Activated CD4-positive, alpha-beta memory T cell treated with anti-CD3 and anti-CD28 coated beads, Interleukin-2, amount 10 ng/mL, durations not matched to agents 7 days and 5 days (primary cell): ENCODE measurements around the gene TRIM44. TPM values are rescaled to one million over a fixed set of nuclear protein-coding genes. Genes with fewer than 3 reads are reported as not detected.
"Not testable (repeated sequence)": the region's sequence is repeated elsewhere in the genome, so short reads cannot be mapped to it uniquely, and the experiment has no call there.

Experiments used
- CTCF ChIA-PET: fragments of 350-600 bp; sonication (Branson Sonifier 250); formaldehyde crosslinking; loops from one replicate; lab custom pipeline; 2021; ENCODE audit warnings: antibody characterized with exemption, inconsistent platforms; lab: Charles Lee
- POLR2A ChIA-PET: fragments of 350-600 bp; sonication (Branson Sonifier 250); formaldehyde crosslinking; loops from one replicate; lab custom pipeline; 2021; ENCODE audit warnings: antibody characterized with exemption; lab: Charles Lee
- DNase-seq: peaks from one replicate; pipeline ENCODE4 v3.0.0-alpha.2; 2020
- H3K27ac Mint-ChIP-seq: one replicate; pipeline ENCODE4 v1.8.0; 2021; ENCODE audit warnings: mild to moderate bottlenecking, mixed read lengths
- H3K27me3 Mint-ChIP-seq: one replicate; pipeline ENCODE4 v1.8.0; 2021; ENCODE audit warnings: mixed read lengths
- H3K36me3 Mint-ChIP-seq: one replicate; pipeline ENCODE4 v1.8.0; 2021; ENCODE audit warnings: low read depth, mixed read lengths
- H3K4me1 Mint-ChIP-seq: one replicate; pipeline ENCODE4 v1.8.0; 2021; ENCODE audit warnings: mixed read lengths
- H3K4me3 Mint-ChIP-seq: one replicate; pipeline ENCODE4 v1.8.0; 2021; ENCODE audit warnings: mild to moderate bottlenecking, mixed read lengths
- H3K9me3 Mint-ChIP-seq: one replicate; pipeline ENCODE4 v1.8.0; 2021; ENCODE audit warnings: mixed read lengths
- total RNA-seq, 2 experiments: library from RNA; stranded (reverse); gene quantifications; one replicate each; pipeline ENCODE4 v1.2.3, GENCODE V29; 2021

The TRIM44 gene
- total RNA-seq, 2 experiments from 2014 or later: 17.7 to 20.8 TPM

DNA sequence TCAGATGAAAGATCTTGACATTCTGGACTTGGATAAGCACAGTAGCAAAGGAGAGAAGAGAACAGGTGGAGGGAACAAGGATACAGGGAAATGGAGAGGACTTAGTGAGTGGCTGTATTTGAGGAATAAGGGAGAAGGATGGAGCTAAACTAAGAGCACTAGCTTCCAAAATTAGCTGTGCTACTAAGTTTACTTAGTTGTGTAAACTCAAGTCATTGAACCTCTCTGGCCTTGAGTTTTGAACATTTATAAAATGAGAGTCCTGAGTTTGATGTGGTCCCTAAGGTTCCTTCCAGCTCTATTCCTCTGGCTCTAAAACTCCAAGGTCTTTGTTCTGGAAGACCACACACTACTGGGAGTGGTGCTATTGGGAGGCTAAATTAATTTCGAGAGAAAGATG is 100.7 kb downstream of the TRIM44 start:
- ChIA-PET POLR2A (no interaction called here), CTCF (no interaction called here)
- no peaks in the 10 kb centered on the region for H3K4me1 Mint-ChIP-seq
- no peaks in the 10 kb centered on the region for H3K27me3 Mint-ChIP-seq
- no peak overlapping the region for H3K4me3 Mint-ChIP-seq
- no peak for DNase-seq
- H3K9me3 Mint-ChIP-seq: peaks cover 3% of the 10 kb centered on the region
- H3K27ac Mint-ChIP-seq: no peak overlapping the region
- H3K36me3 Mint-ChIP-seq: peaks cover 4% of the 10 kb centered on the region

DNA sequence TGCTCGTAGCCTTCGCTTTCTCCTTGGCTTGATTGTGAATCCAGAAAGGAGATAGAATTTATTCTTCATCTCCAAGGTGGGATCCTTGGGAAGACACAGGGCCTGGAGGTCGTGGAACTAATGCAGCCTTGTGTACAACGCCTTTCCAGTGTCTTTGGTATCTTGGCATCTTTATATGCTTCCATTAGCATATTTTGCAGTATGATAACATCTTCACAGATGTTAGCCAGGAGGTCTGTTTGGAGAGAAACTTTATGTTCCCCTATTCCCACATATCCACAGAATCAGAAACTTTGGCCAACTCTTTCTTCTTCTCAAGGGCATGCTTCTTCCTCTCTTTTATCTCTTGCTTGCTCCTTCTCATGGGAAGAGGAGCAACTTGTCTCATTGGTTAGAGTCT is 101.2 kb downstream of the TRIM44 start:
- CTCF ChIA-PET: no interaction called here
- POLR2A ChIA-PET: no interaction called here
- H3K9me3 Mint-ChIP-seq: peaks cover 3% of the 10 kb centered on the region
- H3K27me3 Mint-ChIP-seq: no peaks in the 10 kb centered on the region
- H3K27ac Mint-ChIP-seq: no peak overlapping the region
- no peak overlapping the region for H3K4me3 Mint-ChIP-seq
- no peaks in the 10 kb centered on the region for H3K4me1 Mint-ChIP-seq
- H3K36me3 Mint-ChIP-seq: peaks cover 4% of the 10 kb centered on the region
- DNase-seq: no peak

DNA sequence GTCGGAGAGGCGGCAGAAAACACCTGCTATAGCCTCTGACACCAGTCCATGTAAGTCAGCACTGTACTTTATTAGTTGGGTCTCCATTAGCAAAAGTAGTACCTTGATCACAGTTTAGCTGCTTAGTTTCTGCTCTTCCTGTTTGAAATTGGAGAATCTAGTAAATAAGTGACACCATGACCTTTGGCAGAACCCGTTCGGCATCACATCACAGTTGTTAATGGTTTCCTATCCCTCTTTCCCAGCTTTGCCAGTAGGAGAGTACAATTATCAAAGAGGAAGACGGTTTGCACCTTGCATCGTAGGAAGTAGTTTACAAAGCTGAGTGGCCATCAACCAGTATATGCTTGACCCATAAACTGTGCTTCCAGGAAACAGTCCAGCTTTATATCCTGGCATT is 101.8 kb downstream of the TRIM44 start:
- DNase-seq: no peak
- no peak overlapping the region for H3K27ac Mint-ChIP-seq
- peaks cover 5% of the 10 kb centered on the region for H3K9me3 Mint-ChIP-seq
- peaks cover 4% of the 10 kb centered on the region for H3K36me3 Mint-ChIP-seq
- H3K4me3 Mint-ChIP-seq: no peak overlapping the region
- POLR2A ChIA-PET: no interaction called here
- CTCF ChIA-PET: no interaction called here
- no peaks in the 10 kb centered on the region for H3K4me1 Mint-ChIP-seq
- H3K27me3 Mint-ChIP-seq: no peaks in the 10 kb centered on the region

DNA sequence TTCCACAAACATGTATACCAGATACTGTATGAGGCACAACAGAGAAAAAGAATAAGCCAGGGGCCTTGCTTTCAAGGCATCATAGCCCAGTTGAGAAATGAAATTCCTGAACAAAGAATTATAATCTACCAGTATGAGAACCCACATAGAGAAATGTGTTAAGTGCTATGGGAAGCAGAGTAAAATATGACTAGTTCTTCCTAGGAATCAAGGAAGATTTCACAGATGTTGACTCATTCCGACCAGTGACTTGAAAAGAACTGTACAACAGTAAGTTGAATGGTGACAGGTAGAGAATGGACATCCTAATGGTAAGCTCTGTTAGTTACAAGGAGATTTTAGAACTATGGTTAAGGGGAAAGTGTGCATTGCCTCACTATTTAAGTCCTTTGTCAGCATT is 102.6 kb downstream of the TRIM44 start:
- Mint-ChIP-seq H3K27ac (no peak overlapping the region), H3K4me1 (no peaks in the 10 kb centered on the region), H3K4me3 (no peak overlapping the region), H3K9me3 (peaks cover 5% of the 10 kb centered on the region), H3K36me3 (peaks cover 4% of the 10 kb centered on the region), H3K27me3 (no peaks in the 10 kb centered on the region)
- POLR2A ChIA-PET: no interaction called here
- DNase-seq: no peak
- CTCF ChIA-PET: no interaction called here

DNA sequence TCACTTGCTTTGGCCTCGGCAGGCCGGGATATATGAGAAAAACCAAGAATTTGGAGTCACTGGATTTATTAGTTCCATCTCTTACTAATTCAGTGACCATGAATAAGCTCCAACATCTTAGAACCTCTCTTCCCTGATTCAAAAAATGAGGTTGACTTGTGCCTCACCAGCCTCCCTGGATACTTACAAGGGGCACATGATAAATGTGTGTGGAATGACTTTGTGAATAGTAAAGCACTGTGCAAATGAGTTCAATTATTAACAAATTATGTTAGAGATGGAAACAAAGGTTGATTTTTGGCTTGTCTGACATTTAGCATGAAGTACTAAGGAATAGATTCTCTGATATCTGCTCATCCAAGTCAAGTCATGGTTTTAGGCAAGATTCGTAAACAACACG is 104.1 kb downstream of the TRIM44 start:
- CTCF ChIA-PET: no interaction called here
- Mint-ChIP-seq H3K36me3 (peaks cover 4% of the 10 kb centered on the region), H3K4me1 (no peaks in the 10 kb centered on the region), H3K27me3 (no peaks in the 10 kb centered on the region), H3K4me3 (no peak overlapping the region), H3K9me3 (peaks cover 10% of the 10 kb centered on the region), H3K27ac (no peak overlapping the region)
- no peak for DNase-seq
- POLR2A ChIA-PET: no interaction called here

DNA sequence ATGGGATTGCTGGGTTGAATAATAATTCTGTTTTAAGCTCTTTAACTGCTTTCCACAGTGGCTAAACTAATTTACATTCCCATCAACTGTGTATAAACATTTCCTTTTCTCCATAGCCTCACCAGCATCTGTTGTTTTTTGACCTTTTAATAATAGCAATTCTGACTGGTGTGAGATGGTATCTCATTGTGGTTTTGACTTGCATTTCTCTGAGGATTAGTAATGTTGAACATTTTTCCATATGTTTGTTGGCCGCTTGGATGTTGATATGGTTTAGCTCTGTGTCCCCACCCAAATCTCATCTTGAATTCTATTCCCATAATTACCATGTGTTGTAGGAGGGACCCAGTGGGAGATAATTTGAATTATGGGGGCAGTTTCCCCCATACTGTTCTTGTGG is 107.8 kb downstream of the TRIM44 start:
- DNase-seq, H3K27me3 Mint-ChIP-seq, H3K27ac Mint-ChIP-seq, H3K4me3 Mint-ChIP-seq, CTCF ChIA-PET, H3K4me1 Mint-ChIP-seq, POLR2A ChIA-PET, H3K36me3 Mint-ChIP-seq: not testable (repeated sequence)
- H3K9me3 Mint-ChIP-seq: peaks cover 12% of the 10 kb centered on the region

DNA sequence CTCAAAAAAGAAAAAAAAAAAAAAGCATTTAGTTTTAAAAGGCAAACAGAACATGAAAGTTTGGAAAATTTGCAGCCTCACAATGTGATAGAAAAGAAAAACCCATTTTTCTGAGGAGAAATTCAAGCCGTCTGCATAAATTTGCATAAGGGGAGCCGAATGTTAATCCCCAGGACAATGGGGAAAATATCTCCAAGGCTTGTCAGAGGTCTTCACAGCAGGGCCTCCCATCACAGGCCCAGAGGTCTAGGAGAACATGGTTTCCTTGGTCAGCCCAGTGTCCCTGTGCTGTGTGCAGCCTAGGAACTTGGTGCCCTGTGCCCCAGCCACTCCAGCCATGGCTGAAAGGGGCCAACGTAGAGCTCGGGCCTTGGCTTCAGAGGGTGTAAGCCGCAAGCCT is 109.1 kb downstream of the TRIM44 start:
- ChIA-PET POLR2A (no interaction called here), CTCF (no interaction called here)
- peaks cover 15% of the 10 kb centered on the region for H3K9me3 Mint-ChIP-seq
- no peak overlapping the region for H3K27ac Mint-ChIP-seq
- H3K4me3 Mint-ChIP-seq: no peak overlapping the region
- DNase-seq: no peak
- no peaks in the 10 kb centered on the region for H3K4me1 Mint-ChIP-seq
- no peaks in the 10 kb centered on the region for H3K36me3 Mint-ChIP-seq
- no peaks in the 10 kb centered on the region for H3K27me3 Mint-ChIP-seq

DNA sequence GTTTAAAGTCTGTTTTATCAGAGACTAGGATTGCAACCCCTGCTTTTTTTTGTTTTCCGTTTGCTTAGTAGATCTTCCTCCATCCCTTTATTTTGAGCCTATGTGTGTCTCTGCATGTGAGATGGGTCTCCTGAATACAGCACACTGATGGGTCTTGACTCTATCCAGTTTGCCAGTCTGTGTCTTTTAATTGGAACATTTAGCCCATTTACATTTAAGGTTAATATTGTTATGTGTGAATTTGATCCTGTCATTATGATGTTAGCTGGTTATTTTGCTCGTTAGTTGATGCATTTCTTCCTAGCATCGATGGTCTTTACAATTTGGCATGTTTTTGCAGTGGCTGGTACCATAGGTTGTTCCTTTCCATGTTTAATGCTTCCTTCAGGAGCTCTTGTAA is 114.7 kb downstream of the TRIM44 start:
- H3K27ac Mint-ChIP-seq, DNase-seq, H3K4me1 Mint-ChIP-seq, H3K27me3 Mint-ChIP-seq, H3K4me3 Mint-ChIP-seq, POLR2A ChIA-PET, CTCF ChIA-PET, H3K36me3 Mint-ChIP-seq: not testable (repeated sequence)
- peaks cover 19% of the 10 kb centered on the region for H3K9me3 Mint-ChIP-seq

DNA sequence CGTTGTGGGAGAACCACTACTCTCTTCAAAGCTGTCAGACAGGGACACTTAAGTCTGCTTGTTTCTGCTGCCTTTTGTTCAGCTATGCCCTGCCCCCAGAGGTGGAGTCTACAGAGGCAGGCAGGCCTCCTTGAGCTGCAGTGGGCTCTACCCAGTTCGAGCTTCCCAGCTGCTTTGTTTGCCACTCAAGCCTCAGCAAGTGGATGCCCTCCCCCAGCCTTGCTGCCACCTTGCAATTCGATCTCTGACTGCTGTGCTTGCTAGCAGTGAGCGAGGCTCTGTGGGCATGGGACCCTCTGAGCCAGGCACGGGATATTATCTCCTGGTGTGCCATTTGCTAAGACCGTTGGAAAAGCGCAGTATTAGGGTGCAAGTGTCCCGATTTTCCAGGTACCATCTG is 116.4 kb downstream of the TRIM44 start:
- POLR2A ChIA-PET, H3K4me1 Mint-ChIP-seq, H3K4me3 Mint-ChIP-seq, CTCF ChIA-PET, H3K27me3 Mint-ChIP-seq, H3K27ac Mint-ChIP-seq, H3K36me3 Mint-ChIP-seq, DNase-seq: not testable (repeated sequence)
- peaks cover 13% of the 10 kb centered on the region for H3K9me3 Mint-ChIP-seq

DNA sequence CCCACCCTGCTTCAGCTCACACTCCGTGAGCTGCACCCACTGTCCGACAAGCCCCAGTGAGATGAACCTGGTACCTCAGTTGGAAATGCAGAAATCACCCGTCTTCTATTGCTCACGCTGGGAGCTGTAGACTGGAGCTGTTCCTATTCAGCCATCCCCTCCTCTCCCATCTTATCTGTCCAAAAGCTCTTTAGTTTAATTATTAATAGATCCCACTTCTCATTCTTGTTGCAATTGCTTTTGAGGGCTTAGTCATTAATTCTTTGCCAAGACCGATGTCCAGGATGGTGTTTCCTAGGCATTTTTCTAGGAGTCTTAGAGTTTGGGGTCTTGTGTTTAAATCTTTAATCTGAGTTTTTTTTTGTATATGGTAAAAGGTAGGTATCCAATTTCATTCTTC is 116.8 kb downstream of the TRIM44 start:
- no peak overlapping the region for H3K27ac Mint-ChIP-seq
- POLR2A ChIA-PET: no interaction called here
- DNase-seq: no peak
- peaks cover 4% of the 10 kb centered on the region for H3K4me1 Mint-ChIP-seq
- no peaks in the 10 kb centered on the region for H3K27me3 Mint-ChIP-seq
- H3K36me3 Mint-ChIP-seq: no peaks in the 10 kb centered on the region
- no peak overlapping the region for H3K4me3 Mint-ChIP-seq
- peaks cover 13% of the 10 kb centered on the region for H3K9me3 Mint-ChIP-seq
- CTCF ChIA-PET: no interaction called here

DNA sequence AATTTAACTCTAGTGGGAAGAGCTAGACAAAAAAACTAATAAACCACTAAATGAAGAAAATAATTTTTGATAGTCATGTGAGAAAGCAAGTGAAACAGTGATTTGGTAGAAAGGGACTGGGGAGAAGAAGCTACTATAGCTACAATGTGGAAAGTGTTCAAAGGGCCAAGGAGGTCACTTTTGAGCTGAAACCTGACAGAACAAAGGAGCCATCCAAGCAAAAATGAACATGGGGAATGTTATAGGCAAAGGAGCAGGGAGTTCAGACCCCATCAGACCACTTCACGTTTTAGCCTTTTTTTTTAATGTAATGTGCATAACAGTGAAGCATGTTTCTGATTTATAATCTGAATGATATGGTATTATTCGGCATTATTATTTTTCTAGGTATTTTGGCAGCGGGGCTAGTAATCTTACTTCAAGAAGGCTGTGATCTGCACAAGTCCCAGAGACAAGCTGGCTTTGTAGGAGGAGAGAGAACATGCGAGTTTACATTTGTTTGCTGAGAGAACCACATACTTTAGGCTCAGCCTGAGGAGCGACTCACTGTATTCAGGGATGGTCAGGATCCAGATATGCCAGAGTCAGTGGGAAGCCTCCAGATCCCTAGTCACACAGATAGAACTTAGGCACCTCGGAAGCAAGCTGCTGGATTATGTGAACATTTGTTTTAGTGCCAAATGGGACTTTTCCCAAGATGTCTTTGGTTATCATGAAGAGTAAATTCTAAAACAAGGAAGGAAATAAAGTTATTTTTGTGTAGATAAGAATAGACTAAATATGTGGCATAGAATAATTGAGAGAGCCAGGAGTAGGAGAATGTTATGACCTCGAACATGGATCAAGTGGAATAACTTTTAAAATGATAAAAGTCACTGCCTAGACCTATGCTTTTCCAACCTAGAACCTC is 118.6 kb downstream of the TRIM44 start:
- H3K4me3 Mint-ChIP-seq: no peak overlapping the region
- H3K4me1 Mint-ChIP-seq: peaks cover 13% of the 10 kb centered on the region
- no peaks in the 10 kb centered on the region for H3K36me3 Mint-ChIP-seq
- POLR2A ChIA-PET: no interaction called here
- peaks cover 13% of the 10 kb centered on the region for H3K9me3 Mint-ChIP-seq
- CTCF ChIA-PET: interaction anchor here (1.0 kb wide), 1 partner anchor 41 kb away, joined by 3 read pairs; no protein-coding TSS in a partner anchor
- H3K27me3 Mint-ChIP-seq: no peaks in the 10 kb centered on the region
- H3K27ac Mint-ChIP-seq: no peak overlapping the region
- DNase-seq: no peak

DNA sequence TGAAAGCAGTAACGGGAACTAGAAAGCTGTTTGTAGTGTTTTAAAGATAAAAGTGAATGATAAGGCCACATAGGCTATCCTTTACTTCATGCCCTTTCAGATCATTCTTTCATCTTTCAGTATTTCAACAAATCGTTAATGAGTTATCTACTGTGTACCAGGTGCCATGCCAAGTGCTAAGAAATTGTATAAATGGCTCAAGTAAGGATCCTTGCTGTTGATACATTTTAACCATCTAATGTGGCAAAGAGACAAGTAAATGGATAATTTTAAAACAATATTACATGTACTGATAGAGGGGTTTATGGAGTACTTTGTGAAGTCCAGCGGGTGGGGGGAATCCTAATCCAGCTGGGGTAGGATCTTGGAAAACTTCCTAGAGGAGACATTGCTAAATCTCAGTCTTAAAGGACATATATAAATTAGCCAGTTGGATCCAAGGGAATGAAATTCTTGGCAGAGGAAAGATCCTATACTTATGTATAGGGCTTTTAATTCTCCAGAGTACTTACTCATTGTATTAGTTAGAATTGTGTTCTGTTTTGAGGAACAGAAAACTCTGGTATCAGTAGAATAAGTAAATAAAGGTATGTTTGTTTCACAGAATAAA is 119.4 kb downstream of the TRIM44 start:
- no peak overlapping the region for H3K27ac Mint-ChIP-seq
- peaks cover 11% of the 10 kb centered on the region for H3K9me3 Mint-ChIP-seq
- no peak overlapping the region for H3K4me3 Mint-ChIP-seq
- ChIA-PET POLR2A (no interaction called here), CTCF (interaction anchor here (1.0 kb wide), 1 partner anchor 40 kb away, joined by 3 read pairs; no protein-coding TSS in a partner anchor)
- H3K27me3 Mint-ChIP-seq: no peaks in the 10 kb centered on the region
- H3K36me3 Mint-ChIP-seq: no peaks in the 10 kb centered on the region
- H3K4me1 Mint-ChIP-seq: peaks cover 16% of the 10 kb centered on the region
- DNase-seq: no peak

DNA sequence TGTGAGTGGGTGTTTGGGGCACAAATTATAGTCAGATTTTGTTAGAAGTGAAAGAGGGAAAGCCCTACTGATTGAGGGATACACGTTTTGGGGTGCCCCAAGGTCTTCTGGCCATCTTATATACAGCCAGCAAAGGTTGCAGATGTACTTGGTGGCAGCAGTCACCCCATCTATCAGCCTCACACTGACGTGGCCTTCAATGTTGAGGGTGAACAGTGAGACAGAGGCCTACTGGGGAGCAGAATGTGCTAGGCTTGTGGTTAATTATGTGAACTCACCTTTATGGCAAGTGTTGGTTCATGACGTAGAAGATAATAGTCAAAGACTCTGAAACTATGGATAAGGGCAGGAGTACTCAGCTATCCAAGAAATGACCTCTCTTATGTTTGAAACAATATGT is 121.2 kb downstream of the TRIM44 start:
- Mint-ChIP-seq H3K9me3 (peaks cover 6% of the 10 kb centered on the region), H3K4me3 (no peak overlapping the region), H3K36me3 (no peaks in the 10 kb centered on the region), H3K27ac (no peak overlapping the region), H3K27me3 (no peaks in the 10 kb centered on the region), H3K4me1 (peaks cover 16% of the 10 kb centered on the region)
- CTCF ChIA-PET: no interaction called here
- no peak for DNase-seq
- POLR2A ChIA-PET: no interaction called here

DNA sequence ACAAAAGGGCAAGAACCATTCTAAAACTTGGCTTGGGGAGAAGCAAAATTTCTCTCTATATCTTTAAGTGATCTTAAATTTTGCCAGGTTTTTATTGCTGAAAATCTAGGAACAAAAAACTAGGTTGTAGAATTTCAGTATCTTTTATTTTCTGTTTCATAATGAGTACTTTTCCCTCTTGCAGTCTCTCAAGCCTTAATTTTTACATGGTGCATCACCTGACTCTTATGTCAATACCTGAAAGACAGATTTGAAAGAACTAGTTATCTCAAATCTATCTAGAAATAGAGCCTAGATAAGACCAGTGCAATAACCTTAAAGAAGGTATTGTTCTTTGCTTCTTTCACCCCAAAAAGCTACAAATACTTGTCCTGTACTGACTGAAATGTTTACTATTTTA is 122.1 kb downstream of the TRIM44 start:
- Mint-ChIP-seq H3K9me3 (no peaks in the 10 kb centered on the region), H3K27me3 (no peaks in the 10 kb centered on the region), H3K4me3 (no peak overlapping the region), H3K4me1 (peaks cover 16% of the 10 kb centered on the region), H3K27ac (no peak overlapping the region), H3K36me3 (no peaks in the 10 kb centered on the region)
- ChIA-PET POLR2A (no interaction called here), CTCF (no interaction called here)
- DNase-seq: no peak
